Transverse colon (tissue), 4 donors: Measurements from ENCODE around the gene DDX27. TPM values are rescaled to one million over a fixed set of nuclear protein-coding genes. Genes with fewer than 3 reads are reported as not detected.
A peak's percentile ranks its signal among the peaks of the same experiment; 100 is the strongest.

ENCODE experiments used
- DNase-seq: peaks from one replicate; pipeline ENCODE4 v3.0.0-alpha.2; 2019
- H3K27ac ChIP-seq, 4 donors: fragments of 200-600 bp; sonication (generic); 2 replicates each; pipeline ENCODE4 v1.5.1; 2016 to 2018; ENCODE audit warnings: inconsistent platforms in 4 of 4
- H3K27me3 ChIP-seq: fragments of 200-600 bp; sonication (generic); 2 replicates; pipeline ENCODE4 v1.5.1; 2017; ENCODE audit warnings: inconsistent platforms
- H3K36me3 ChIP-seq, 4 donors: fragments of 200-600 bp; sonication (generic); 2 replicates each; pipeline ENCODE4 v1.5.1; 2017 to 2019; ENCODE audit warnings: inconsistent platforms in 4 of 4
- H3K4me1 ChIP-seq, 4 donors: fragments of 200-600 bp; sonication (generic); 2 replicates each; pipeline ENCODE4 v1.5.1; 2017 to 2020; ENCODE audit warnings: inconsistent platforms in 4 of 4
- H3K4me3 ChIP-seq, 4 donors: fragments of 200-600 bp; sonication (generic); 1 replicate in 1 of 4; 2 replicates in 3 of 4; pipeline versions ENCODE4 v1.5.1 to v1.6.1; 2017 to 2019; ENCODE audit warnings: inconsistent platforms in 4 of 4
- H3K9me3 ChIP-seq, 2 donors: fragments of 200-600 bp; sonication (generic); 2 replicates each; pipeline ENCODE4 v1.5.1; 2017 to 2019; ENCODE audit warnings: inconsistent platforms in 2 of 2
- CTCF ChIP-seq, 5 experiments: fragments of 200-600 bp in 3 of 5; fragments of 450-650 bp in 2 of 5; sonication (generic) in 3 of 5; IDR thresholded peaks; 1 replicate in 2 of 5; 2 replicates in 3 of 5; pipeline ENCODE4 v1.5.1; 2016 to 2017; ENCODE audit warnings: antibody characterized with exemption in 5 of 5, inconsistent platforms in 3 of 5, mild to moderate bottlenecking in 2 of 5, moderate library complexity in 1 of 5
- EP300 ChIP-seq: sonication (generic); formaldehyde crosslinking; IDR thresholded peaks from one replicate; pipeline ENCODE4 v1.6.1; 2017; ENCODE audit warnings: antibody characterized with exemption, low read depth
- POLR2A ChIP-seq: fragments of 450-650 bp; IDR thresholded peaks from one replicate; pipeline ENCODE4 v1.6.1; 2016; ENCODE audit warnings: antibody characterized with exemption, mild to moderate bottlenecking, moderate library complexity
- POLR2AphosphoS5 ChIP-seq, 3 donors: sonication (generic); formaldehyde crosslinking; IDR thresholded peaks; one replicate each; pipeline ENCODE4 v1.6.1; 2016; ENCODE audit warnings: antibody characterized with exemption in 3 of 3
- WGBS, 2 donors: methylation state at CpG; one replicate each; pipeline ENCODE4 v1.1.5; 2018; ENCODE audit warnings: low coverage in 1 of 2; 5-methylcytosine and 5-hydroxymethylcytosine counted together
- in situ Hi-C, 4 donors: fragments of 200-750 bp; cut with MboI; loops; one replicate each; pipeline versions ENCODE4 v1.15.0 to v1.15.1; 2017; ENCODE audit warnings: low sequenced_read_pairs in 3 of 4, low pct_ligation_motif_present in 1 of 4, low pct_unique_long_range_greater_than_20kb in 1 of 4
- intact Hi-C: fragments of 100-400 bp; cut with DNase I; formaldehyde crosslinking; loops from one replicate; pipeline ENCODE4 v1.15.1; 2023; ENCODE audit warnings: low total_unique reads
- total RNA-seq, 4 donors: library from RNA; depleted of rRNA; stranded (reverse); fragments of >200 nt; gene quantifications; one replicate each; pipeline ENCODE4 v1.1.0, GENCODE V29; 2016

DDX27 gene
- 10 to 100 TPM; 13.1 to 37.0 (median 24.8) TPM for total RNA-seq

- Histone ChIP-seq H3K27me3 (no peaks in the 10 kb centered on the region), H3K4me3 (peak within 1 kb of the TSS; percentile 62 to 92 (median 83)), H3K4me1 (peaks cover 8 to 25% (median 19%) of the 10 kb centered on the region in 4 donors), H3K9me3 (no peaks in the 10 kb centered on the region), H3K36me3 (peaks cover 0 to 32% (median 13%) of the 10 kb centered on the region in 4 donors), H3K27ac (peak within 1 kb of the TSS; percentile 87 to 96 (median 93))
- TF ChIP-seq POLR2A (peak; percentile 88), EP300 (no peak), CTCF (IDR thresholded peaks at IDR 0.05) (no peak), POLR2AphosphoS5 (IDR thresholded peaks at IDR 0.05) (peak; percentile 94 to 96 (median 94))
- peak; percentile 99 for DNase-seq
- in situ Hi-C loops (loop anchor here (5.0 to 10.0 kb wide), 2 partner anchors 85 to 87 kb away; no protein-coding TSS in a partner anchor), intact Hi-C loops (no loop called here)
- WGBS, 2 donors = 0% methylated on average over 9 to 45 of the region's 46 CpGs
Measured at GRCh38 chr20:49219091-49219923, at the start of gene DDX27. TSS of gene DDX27 (plus strand) at chr20:49219416. CDS start at chr20:49219449, 33 bp downstream.

- WGBS, 2 donors = 49 to 71% methylated on average over 2 of the region's 2 CpGs
- H3K27me3 ChIP-seq = no peaks in the 10 kb centered on the region
- peaks cover 0 to 13% (median 0%) of the 10 kb centered on the region in 4 donors for H3K36me3 ChIP-seq
- DNase-seq = no peak
- intact Hi-C loops = no loop called here
- H3K4me3 ChIP-seq = no peak overlapping the region
- no peaks in the 10 kb centered on the region for H3K9me3 ChIP-seq
- in situ Hi-C loops = no loop called here
- TF ChIP-seq CTCF (IDR thresholded peaks at IDR 0.05) (no peak), POLR2AphosphoS5 (IDR thresholded peaks at IDR 0.05) (no peak), EP300 (no peak), POLR2A (no peak)
- no peak overlapping the region for H3K27ac ChIP-seq
- peaks cover 12 to 40% (median 18%) of the 10 kb centered on the region in 4 donors for H3K4me1 ChIP-seq
Measured at GRCh38 chr20:49169547-49169946, 49.7 kb upstream of the DDX27 start.

GRCh38 chr20:49170714-49171113 is 48.5 kb upstream of the DDX27 start:
- 95 to 96% methylated on average over 2 of the region's 2 CpGs for WGBS, 2 donors
- Histone ChIP-seq H3K4me3 (no peak overlapping the region), H3K27ac (no peak overlapping the region), H3K9me3 (no peaks in the 10 kb centered on the region), H3K4me1 (peaks cover 12 to 40% (median 18%) of the 10 kb centered on the region in 4 donors), H3K27me3 (no peaks in the 10 kb centered on the region), H3K36me3 (peaks cover 0 to 6% (median 0%) of the 10 kb centered on the region in 4 donors)
- intact Hi-C loops = no loop called here
- DNase-seq = no peak
- in situ Hi-C loops = no loop called here
- TF ChIP-seq EP300 = no peak
- no peak for TF ChIP-seq POLR2A
- TF ChIP-seq POLR2AphosphoS5 (IDR thresholded peaks at IDR 0.05) = no peak
- TF ChIP-seq CTCF (IDR thresholded peaks at IDR 0.05) = no peak

GRCh38 chr20:49171909-49172308 is 47.3 kb upstream of the DDX27 start:
- no peak overlapping the region for H3K27ac ChIP-seq
- intact Hi-C loops = no loop called here
- H3K27me3 ChIP-seq = no peaks in the 10 kb centered on the region
- TF ChIP-seq EP300 = no peak
- TF ChIP-seq POLR2A = no peak
- TF ChIP-seq CTCF (IDR thresholded peaks at IDR 0.05) = no peak
- no peak for TF ChIP-seq POLR2AphosphoS5 (IDR thresholded peaks at IDR 0.05)
- peaks cover 12 to 38% (median 14%) of the 10 kb centered on the region in 4 donors for H3K4me1 ChIP-seq
- in situ Hi-C loops = no loop called here
- H3K9me3 ChIP-seq = no peaks in the 10 kb centered on the region
- H3K36me3 ChIP-seq = no peaks in the 10 kb centered on the region
- no peak for DNase-seq
- H3K4me3 ChIP-seq = no peak overlapping the region
